NCI-H1092 treated with DMSO at 0.1 percent for 48 hours (cell line): Measurements from ENCODE around the gene POTEH.
"Not testable (repeated sequence)": the region's sequence is repeated elsewhere in the genome, so short reads cannot be mapped to it uniquely, and the experiment has no call there.

Experiments used
- DNase-seq: peaks from one replicate; lab custom pipeline; 2025; lab: John Stamatoyannopoulos, UW

The POTEH gene

GRCh38 chr22:15738157-15738908 is 48.5 kb downstream of the POTEH start:
- DNase-seq, result not testable (repeated sequence)

- DNase-seq, result not testable (repeated sequence)
Observed at GRCh38 chr22:15738909-15739391, 49.1 kb downstream of the POTEH start.

GRCh38 chr22:15747636-15748323 is 58.0 kb downstream of the POTEH start:
- DNase-seq, result not testable (repeated sequence)

GRCh38 chr22:15749181-15749970 is 59.5 kb downstream of the POTEH start:
- not testable (repeated sequence) for DNase-seq

GRCh38 chr22:15759443-15760097 is 69.7 kb downstream of the POTEH start:
- not testable (repeated sequence) for DNase-seq

GRCh38 chr22:15760388-15761150 is 70.7 kb downstream of the POTEH start:
- not testable (repeated sequence) for DNase-seq

- DNase-seq, result not testable (repeated sequence)
Observed at GRCh38 chr22:15761151-15761777, 71.4 kb downstream of the POTEH start.

- DNase-seq, result not testable (repeated sequence)
Observed at GRCh38 chr22:15763559-15763958, 73.7 kb downstream of the POTEH start.
